Right cardiac atrium (tissue), 5 donors: ENCODE data around the gene TSHR. TPM values are rescaled to one million over a fixed set of nuclear protein-coding genes. Genes with fewer than 3 reads are reported as not detected.

Experiments used
- ATAC-seq, 2 donors: fragments of 200-7000 bp; cut with Tn5 transposase; one replicate each; pipeline versions ENCODE4 v1.8.0 to v1.9.1; 2020; ENCODE audit warnings: moderate library complexity in 2 of 2, mild to moderate bottlenecking in 1 of 2
- DNase-seq, 3 donors: peaks; one replicate each; pipeline ENCODE4 v3.0.0-alpha.2; 2020
- H3K27ac ChIP-seq: one replicate; pipeline ENCODE4 v1.5.1; 2013; ENCODE audit warnings: mild to moderate bottlenecking, low read length, control low read depth, moderate library complexity
- H3K27me3 ChIP-seq: one replicate; pipeline ENCODE4 v1.6.1; 2013; ENCODE audit not compliant: control insufficient read depth, insufficient read depth
- H3K4me1 ChIP-seq: one replicate; pipeline ENCODE4 v1.6.1; 2013; ENCODE audit warnings: low read length; ENCODE audit not compliant: control insufficient read depth, insufficient read depth
- H3K4me3 ChIP-seq: one replicate; pipeline ENCODE4 v1.5.1; 2013; ENCODE audit warnings: low read length, control low read depth
- H3K9me3 ChIP-seq: one replicate; pipeline ENCODE4 v1.6.1; 2013; ENCODE audit warnings: low read length; ENCODE audit not compliant: control insufficient read depth
- WGBS: extraction: QIAGEN DNeasy Blood & Tissue Kit; methylation state at CpG from one replicate; pipeline ENCODE4 v1.1.7; 2013; 5-methylcytosine and 5-hydroxymethylcytosine counted together
- intact Hi-C, 4 donors: fragments of 100-400 bp; cut with DNase I; formaldehyde crosslinking; loops; one replicate each; pipeline versions ENCODE4 v1.11.0 to v1.14.0; 2022 to 2023
- polyA plus RNA-seq: library from polyadenylated mRNA; stranded (reverse); fragments of 200-250 nt; gene quantifications from one replicate; pipeline ENCODE4 v1.2.3, GENCODE V29; 2013
- total RNA-seq, 4 donors: library from RNA; stranded (reverse); fragmentation: NEBNext Ultra II Directional; extraction: Animal tissue kit (Norgen Biotek cat#: 25700); gene quantifications; one replicate each; pipeline ENCODE4 v1.2.1, GENCODE V29; 2021
- donor health status: healthy with polysubstance abuse.
- donor health status: DM: no; HTN: yes; CAD: no.
- donor health status: DM: no; HTN: no; CAD: no.
- donor health status: DM: no; HTN: yes; CAD: no; lungs with severe emphysema.
- donor health status: DM: yes; HTN: yes; CAD: no.

Gene TSHR
- total and polyA plus RNA-seq, 5 donors, result 0.07 TPM; not detected in 4

DNA sequence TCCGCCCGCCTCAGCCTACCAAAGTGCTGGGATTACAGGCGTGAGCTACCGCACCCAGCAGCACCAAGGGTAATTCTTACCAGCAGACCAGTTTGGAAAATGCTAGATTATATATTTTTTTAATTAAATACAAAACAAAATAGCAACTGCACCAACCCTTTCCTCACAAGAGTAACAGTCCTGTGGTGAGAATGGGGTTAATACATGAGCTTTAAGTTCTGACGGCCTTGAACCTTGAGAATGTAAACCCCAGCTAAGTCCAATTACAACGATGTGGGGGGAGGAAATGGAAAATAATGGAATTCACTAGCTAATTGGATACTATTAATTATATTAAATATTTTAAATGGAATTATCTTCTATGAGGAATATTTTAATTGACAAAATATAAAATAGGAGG is 183.0 kb downstream of the TSHR start:
- ATAC-seq, result no peak
- intact Hi-C loops, result no loop called here
- 88% methylated on average over 6 of the region's 6 CpGs for WGBS

DNA sequence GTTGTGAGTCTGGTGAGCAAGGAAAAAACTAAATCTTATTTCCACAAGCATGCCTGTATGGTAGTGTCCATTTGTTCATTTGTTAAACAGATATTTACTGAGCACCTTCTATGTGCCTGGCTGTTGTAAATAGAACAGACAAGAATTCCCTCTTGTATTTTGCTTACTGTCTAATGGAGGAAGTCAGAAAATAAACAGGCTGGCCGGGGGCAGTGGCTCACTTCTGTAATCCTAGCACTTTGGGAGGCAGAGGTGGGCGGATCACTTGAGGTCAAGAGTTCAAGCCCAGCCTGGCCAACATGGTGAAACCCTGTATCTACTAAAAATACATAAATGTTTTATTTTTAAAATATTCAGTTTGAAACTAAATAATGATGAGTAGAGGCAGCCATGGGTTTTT is 186.0 kb downstream of the TSHR start:
- Histone ChIP-seq H3K9me3 (no peaks in the 10 kb centered on the region), H3K27me3 (no peaks in the 10 kb centered on the region), H3K4me1 (no peaks in the 10 kb centered on the region), H3K4me3 (no peak overlapping the region), H3K27ac (no peak overlapping the region)
- intact Hi-C loops, result no loop called here
- 58% methylated on average over 2 of the region's 2 CpGs for WGBS
- ATAC-seq (no peak), DNase-seq (no peak)

More for the DNA sequence above, 183.0 kb downstream of the TSHR start:
- no peaks in the 10 kb centered on the region for H3K9me3 ChIP-seq
- no peak for DNase-seq
- no peaks in the 10 kb centered on the region for H3K4me1 ChIP-seq
- H3K27me3 ChIP-seq, result no peaks in the 10 kb centered on the region
- H3K27ac ChIP-seq, result no peak overlapping the region
- H3K4me3 ChIP-seq, result no peak overlapping the region

DNA sequence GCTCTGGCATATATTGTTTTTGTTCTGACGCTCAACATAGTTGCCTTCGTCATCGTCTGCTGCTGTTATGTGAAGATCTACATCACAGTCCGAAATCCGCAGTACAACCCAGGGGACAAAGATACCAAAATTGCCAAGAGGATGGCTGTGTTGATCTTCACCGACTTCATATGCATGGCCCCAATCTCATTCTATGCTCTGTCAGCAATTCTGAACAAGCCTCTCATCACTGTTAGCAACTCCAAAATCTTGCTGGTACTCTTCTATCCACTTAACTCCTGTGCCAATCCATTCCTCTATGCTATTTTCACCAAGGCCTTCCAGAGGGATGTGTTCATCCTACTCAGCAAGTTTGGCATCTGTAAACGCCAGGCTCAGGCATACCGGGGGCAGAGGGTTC is 188.4 kb downstream of the TSHR start:
- Histone ChIP-seq H3K27ac (no peak overlapping the region), H3K27me3 (no peaks in the 10 kb centered on the region), H3K4me3 (no peak overlapping the region), H3K4me1 (no peaks in the 10 kb centered on the region), H3K9me3 (no peaks in the 10 kb centered on the region)
- ATAC-seq (no peak), DNase-seq (no peak)
- WGBS, result 93% methylated on average over 8 of the region's 8 CpGs
- intact Hi-C loops, result no loop called here

DNA sequence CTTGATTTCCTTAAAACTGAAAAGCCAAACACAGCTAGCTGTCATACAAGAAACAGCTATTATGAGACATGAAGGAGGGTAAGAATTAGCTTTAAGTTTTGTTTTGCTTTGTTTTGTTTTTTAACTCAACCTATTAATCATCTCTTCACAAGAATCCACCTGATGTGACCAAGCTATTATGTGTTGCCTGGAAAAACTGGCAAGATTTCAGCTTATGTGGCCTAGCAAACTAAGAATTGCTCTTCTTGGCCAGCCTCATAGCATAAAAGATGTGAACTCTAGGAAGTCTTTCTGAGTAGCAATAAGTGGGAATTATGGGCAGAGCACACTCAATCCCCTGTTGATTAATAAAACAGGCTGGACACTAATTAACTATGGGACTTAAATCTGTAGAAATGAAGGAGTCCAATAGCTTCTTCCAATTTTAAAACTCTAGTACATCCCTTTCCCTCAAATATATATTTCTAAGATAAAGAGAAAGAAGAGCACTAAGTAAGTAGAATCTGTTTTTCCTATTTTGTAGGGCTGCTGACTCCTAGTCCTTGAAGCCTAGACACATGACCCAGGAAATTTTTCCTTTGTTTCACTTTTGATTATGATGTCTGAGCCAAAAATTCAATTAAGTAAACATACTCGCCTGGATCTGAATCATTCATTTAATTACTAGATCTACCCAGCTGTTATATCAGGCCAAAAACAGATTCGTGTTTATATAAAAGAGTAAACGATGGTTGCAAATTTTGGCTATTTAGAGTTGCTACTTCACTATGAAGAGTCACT is 189.6 kb downstream of the TSHR start:
- Histone ChIP-seq H3K4me3 (no peak overlapping the region), H3K27ac (no peak overlapping the region), H3K27me3 (no peaks in the 10 kb centered on the region), H3K4me1 (no peaks in the 10 kb centered on the region), H3K9me3 (no peaks in the 10 kb centered on the region)
- WGBS, result 78% methylated on average over 3 of the region's 3 CpGs
- intact Hi-C loops, result no loop called here
- ATAC-seq (no peak), DNase-seq (no peak)

DNA sequence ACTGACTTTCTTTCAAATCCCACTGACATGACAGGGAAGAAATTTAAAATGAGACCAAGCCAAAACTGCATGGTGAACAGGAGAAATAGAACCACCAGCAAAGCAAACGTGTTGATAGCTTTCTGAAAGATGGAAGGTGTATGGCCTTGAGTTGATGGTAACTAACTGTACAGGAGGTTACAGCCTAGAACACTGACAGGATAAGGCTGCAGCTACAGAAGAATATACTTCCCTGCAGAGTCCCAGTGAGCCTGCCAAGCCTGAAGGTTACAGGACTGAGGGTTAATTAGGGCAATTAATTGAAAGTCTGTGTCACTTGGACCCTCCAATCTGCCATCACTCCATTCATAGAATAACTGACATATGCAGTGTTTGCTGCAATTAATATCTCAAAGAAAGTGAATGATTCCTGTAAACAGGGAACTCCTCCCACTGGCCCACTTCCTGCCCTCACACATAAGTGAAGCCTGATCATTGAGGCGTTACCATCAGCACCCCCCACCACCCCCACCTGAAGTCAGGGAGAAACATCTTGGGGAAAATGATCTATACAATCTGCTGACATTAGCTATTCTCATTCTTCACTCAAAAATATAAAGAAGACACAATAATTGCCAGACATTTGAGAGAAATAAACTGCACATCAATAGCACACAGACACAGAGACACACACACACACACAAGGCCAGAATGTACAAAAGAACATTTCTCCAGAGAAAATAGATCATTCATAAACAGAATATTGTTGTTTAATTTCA is 191.9 kb downstream of the TSHR start:
- DNase-seq (no peak), ATAC-seq (no peak)
- Histone ChIP-seq H3K27me3 (no peaks in the 10 kb centered on the region), H3K4me3 (no peak overlapping the region), H3K9me3 (no peaks in the 10 kb centered on the region), H3K27ac (no peak overlapping the region), H3K4me1 (no peaks in the 10 kb centered on the region)
- 34% methylated on average over 2 of the region's 2 CpGs for WGBS
- intact Hi-C loops, result no loop called here

DNA sequence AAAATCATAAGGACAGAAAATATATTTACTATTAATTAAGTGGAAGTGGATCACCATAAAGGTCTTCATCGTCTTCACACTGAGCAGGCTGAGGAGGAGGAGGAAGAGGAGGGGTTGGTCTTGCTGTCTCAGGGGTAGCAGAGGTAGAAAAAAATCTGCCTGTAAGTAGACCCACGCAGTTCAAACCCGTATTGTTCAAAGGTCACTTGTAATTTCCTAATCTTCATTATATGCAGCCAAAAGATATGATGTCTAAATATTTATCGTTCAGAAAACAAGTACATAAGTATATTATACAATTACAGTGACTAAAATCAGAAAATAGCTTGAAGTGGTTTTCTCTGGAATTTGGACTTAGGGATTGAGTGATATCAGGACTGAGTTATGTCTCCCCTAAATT is 193.2 kb downstream of the TSHR start:
- H3K4me1 ChIP-seq, result no peaks in the 10 kb centered on the region
- ATAC-seq (no peak), DNase-seq (no peak)
- WGBS, result 51% methylated on average over 4 of the region's 4 CpGs
- intact Hi-C loops, result no loop called here
- no peaks in the 10 kb centered on the region for H3K9me3 ChIP-seq
- H3K4me3 ChIP-seq, result no peak overlapping the region
- no peak overlapping the region for H3K27ac ChIP-seq
- no peaks in the 10 kb centered on the region for H3K27me3 ChIP-seq

DNA sequence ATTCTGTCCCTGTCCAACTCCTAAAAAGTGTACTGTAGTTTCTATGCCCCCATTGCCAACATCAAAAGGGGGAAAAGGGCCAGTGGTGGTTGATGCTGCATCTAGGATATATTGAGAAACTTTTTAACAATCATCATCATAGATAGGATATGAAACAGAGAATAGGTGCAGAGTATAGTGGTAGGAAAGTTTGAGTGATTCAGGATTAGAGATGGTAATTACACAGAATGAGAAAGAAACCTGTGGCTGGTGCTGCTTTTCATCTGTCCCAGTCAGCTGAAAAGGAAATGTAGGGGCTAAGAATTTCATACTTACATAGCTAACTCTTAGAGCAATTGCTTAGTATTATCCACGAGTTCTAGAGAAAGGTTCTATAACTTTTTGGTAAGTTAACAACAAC is 197.8 kb downstream of the TSHR start:
- intact Hi-C loops, result loop anchor here in 1 of 4 donors (5.0 kb wide), 1 partner anchor 156 kb away; no protein-coding TSS in a partner anchor
- WGBS, result 74% methylated on average over 1 of the region's 1 CpG
- ATAC-seq, result no peak
- H3K27ac ChIP-seq, result no peak overlapping the region
- no peak for DNase-seq
- H3K4me1 ChIP-seq, result no peaks in the 10 kb centered on the region
- H3K4me3 ChIP-seq, result no peak overlapping the region
- no peaks in the 10 kb centered on the region for H3K9me3 ChIP-seq
- no peaks in the 10 kb centered on the region for H3K27me3 ChIP-seq

DNA sequence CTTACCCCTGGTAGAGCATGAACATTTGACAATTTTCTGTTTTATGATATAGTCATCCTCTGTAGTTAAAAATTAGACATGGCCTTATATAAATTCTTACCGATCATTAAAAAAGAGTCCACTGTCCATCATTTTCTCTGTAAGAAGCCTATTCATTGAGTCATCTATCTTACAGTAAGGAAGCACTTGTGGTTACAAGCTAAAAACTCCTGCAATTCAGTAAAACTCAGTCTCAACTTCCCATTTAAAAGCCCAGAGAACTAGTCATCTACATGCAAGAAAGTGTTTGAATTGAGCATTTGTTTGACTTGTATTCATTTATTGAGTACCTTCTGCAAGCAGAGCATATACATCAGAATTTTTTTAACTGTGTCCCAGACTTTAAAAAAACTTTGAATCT is 202.0 kb downstream of the TSHR start:
- no peak overlapping the region for H3K27ac ChIP-seq
- intact Hi-C loops, result no loop called here
- DNase-seq (no peak), ATAC-seq (no peak)
- WGBS, result 77% methylated on average over 1 of the region's 1 CpG
- H3K9me3 ChIP-seq, result no peaks in the 10 kb centered on the region
- H3K4me3 ChIP-seq, result no peak overlapping the region
- no peaks in the 10 kb centered on the region for H3K27me3 ChIP-seq
- H3K4me1 ChIP-seq, result no peaks in the 10 kb centered on the region

DNA sequence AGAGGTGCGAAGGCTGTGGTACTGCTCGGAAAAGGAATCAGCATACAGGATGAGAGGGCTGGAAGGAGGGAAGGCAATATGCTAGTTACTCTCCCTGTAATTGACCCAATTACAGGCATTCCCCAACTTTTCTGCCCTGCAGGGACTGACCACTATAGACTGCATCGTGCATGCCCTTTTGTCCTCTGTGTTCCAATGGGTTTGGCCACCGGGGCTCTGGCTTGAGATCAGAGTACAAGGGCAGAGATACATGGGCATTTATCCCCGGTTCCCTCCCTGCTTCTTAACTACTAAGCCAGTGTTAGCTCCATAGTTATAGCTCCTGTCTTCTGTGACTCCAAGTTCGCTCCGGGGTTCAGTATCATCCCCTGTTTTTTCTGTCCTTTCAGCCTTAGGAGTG is 205.7 kb downstream of the TSHR start:
- Histone ChIP-seq H3K27me3 (no peaks in the 10 kb centered on the region), H3K4me3 (no peak overlapping the region), H3K4me1 (no peaks in the 10 kb centered on the region), H3K27ac (no peak overlapping the region), H3K9me3 (no peaks in the 10 kb centered on the region)
- ATAC-seq (no peak), DNase-seq (no peak)
- intact Hi-C loops, result no loop called here
- WGBS, result 88% methylated on average over 7 of the region's 7 CpGs

DNA sequence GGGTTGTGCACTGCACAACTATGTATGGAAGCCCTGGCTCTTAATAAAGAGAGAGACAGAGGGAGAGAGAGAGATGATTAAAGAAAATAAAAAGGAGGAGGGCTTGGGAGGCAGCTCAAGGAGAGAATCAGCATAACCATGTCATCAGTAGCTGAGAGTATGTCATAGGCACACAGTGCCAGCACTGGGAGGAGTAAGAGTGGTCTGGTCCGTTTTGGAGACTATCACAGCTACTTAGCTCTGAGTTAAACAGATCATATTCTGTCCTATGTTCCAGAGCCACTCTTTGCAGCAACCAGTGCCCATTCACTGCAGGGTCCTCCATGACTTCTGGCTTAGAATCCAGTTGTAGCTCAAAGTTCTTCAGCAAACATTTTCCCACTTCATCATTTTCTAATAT is 206.3 kb downstream of the TSHR start:
- Histone ChIP-seq H3K27me3 (no peaks in the 10 kb centered on the region), H3K27ac (no peak overlapping the region), H3K4me3 (no peak overlapping the region), H3K4me1 (no peaks in the 10 kb centered on the region), H3K9me3 (no peaks in the 10 kb centered on the region)
- 29% methylated on average over 1 of the region's 1 CpG for WGBS
- DNase-seq (no peak), ATAC-seq (no peak)
- intact Hi-C loops, result no loop called here

DNA sequence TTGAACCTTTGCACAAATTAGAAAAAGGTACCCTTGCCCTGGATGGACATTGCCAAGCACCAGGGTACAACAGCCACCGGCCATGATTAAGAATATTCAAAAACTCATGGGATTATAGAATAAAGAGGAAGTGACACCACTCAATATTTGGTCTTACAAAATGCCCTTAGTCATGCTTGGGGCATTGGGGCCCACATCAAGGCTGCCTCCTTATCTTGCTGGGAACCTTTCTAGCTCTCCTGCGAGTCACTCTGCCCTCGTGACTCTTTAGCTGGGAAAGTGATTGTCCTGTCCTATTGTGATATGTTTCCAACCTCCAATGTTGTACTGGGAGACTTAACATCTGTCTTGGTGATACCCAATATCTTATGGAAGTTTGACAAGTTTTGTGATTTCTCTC is 207.5 kb downstream of the TSHR start:
- Histone ChIP-seq H3K27me3 (no peaks in the 10 kb centered on the region), H3K9me3 (no peaks in the 10 kb centered on the region), H3K4me1 (no peaks in the 10 kb centered on the region), H3K4me3 (no peak overlapping the region), H3K27ac (no peak overlapping the region)
- WGBS, result 76% methylated on average over 3 of the region's 3 CpGs
- DNase-seq (no peak), ATAC-seq (no peak)
- intact Hi-C loops, result no loop called here
